ENCODE measurements around the gene SCAPER. TPM values are rescaled to one million over a fixed set of nuclear protein-coding genes. Genes with fewer than 3 reads are reported as not detected.

The SCAPER gene
- total RNA-seq, 1 donor from 2014 or later: 78.1 TPM

DNA sequence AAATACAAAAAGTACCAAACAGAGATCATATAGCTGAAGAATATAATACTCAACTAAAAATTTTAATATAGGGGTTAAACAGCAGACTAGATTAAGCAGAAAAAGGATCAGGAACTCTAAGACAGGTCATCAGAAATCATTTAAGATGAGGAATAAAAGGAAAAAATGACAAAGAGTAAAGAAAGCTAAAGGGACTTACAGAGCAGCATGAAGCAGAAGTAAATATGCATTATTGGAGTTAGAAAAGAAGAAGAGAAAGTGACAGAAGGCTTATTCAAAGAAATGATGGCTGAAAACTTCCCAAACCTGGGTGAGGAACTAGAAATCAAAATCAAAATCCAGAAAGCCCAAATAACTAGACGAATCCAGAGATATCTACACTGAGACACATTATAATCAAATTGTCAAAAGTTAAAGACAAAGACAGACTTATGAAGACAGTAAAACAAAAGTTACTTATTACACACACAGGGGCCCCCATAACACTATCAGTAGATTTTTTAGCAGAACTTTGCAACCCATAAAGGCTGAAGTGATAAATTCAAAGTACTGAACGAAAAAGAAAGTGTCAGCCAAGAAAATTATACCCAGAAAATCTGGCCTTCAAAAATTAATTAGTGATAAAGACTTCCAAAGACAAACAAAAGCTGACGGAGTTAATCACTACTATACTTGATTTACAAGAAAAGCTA, 95.6 kb downstream of the SCAPER start:
- TF ChIP-seq, protein P1, sequence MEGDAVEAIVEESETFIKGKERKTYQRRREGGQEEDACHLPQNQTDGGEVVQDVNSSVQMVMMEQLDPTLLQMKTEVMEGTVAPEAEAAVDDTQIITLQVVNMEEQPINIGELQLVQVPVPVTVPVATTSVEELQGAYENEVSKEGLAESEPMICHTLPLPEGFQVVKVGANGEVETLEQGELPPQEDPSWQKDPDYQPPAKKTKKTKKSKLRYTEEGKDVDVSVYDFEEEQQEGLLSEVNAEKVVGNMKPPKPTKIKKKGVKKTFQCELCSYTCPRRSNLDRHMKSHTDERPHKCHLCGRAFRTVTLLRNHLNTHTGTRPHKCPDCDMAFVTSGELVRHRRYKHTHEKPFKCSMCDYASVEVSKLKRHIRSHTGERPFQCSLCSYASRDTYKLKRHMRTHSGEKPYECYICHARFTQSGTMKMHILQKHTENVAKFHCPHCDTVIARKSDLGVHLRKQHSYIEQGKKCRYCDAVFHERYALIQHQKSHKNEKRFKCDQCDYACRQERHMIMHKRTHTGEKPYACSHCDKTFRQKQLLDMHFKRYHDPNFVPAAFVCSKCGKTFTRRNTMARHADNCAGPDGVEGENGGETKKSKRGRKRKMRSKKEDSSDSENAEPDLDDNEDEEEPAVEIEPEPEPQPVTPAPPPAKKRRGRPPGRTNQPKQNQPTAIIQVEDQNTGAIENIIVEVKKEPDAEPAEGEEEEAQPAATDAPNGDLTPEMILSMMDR (IDR thresholded peaks at IDR 0.05): no peak
- H3K36me3 ChIP-seq: no peaks in the 10 kb centered on the region
- H3K27ac ChIP-seq: no peak overlapping the region
- no peaks in the 10 kb centered on the region for H3K4me1 ChIP-seq
- no peaks in the 10 kb centered on the region for H3K27me3 ChIP-seq
- no peaks in the 10 kb centered on the region for H3K9me3 ChIP-seq
- no peak overlapping the region for H3K4me3 ChIP-seq
- no peak for DNase-seq (ENCODE audit: low spot score in 2 of 2)
- intact Hi-C loops (cut with DNase I): no loop called here

DNA sequence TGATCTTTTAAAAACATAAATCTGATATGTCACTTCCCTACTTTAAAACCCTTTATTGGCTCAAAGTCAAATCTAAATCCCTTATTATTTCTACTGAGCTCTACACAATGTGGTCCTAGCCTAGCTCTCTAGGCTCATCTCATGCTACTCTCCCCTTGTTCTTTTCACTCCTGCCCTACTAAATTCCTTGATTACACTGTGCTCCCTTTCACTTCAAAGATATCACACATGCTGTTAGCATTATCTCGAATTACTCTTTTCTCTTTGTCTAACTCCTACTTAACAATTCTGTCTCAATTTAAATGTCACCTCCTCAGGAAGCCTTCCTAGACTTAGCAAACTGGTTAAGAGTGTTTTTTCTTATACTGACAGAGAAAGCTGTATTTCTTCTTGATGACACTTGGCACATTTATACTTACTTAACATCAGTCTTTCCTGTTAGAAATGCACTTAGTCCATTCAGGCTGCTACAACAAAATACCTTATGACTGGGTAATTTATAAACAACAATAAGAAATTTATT, 102.0 kb downstream of the SCAPER start:
- H3K27me3 ChIP-seq: no peaks in the 10 kb centered on the region
- H3K9me3 ChIP-seq: no peaks in the 10 kb centered on the region
- TF ChIP-seq, protein P1 (IDR thresholded peaks at IDR 0.05): no peak
- H3K4me3 ChIP-seq: no peak overlapping the region
- no peak overlapping the region for H3K27ac ChIP-seq
- intact Hi-C loops (cut with DNase I): no loop called here
- no peak for DNase-seq (ENCODE audit: low spot score in 2 of 2)
- H3K36me3 ChIP-seq: peaks cover 5 to 20% of the 10 kb centered on the region in 2 donors
- no peaks in the 10 kb centered on the region for H3K4me1 ChIP-seq

DNA sequence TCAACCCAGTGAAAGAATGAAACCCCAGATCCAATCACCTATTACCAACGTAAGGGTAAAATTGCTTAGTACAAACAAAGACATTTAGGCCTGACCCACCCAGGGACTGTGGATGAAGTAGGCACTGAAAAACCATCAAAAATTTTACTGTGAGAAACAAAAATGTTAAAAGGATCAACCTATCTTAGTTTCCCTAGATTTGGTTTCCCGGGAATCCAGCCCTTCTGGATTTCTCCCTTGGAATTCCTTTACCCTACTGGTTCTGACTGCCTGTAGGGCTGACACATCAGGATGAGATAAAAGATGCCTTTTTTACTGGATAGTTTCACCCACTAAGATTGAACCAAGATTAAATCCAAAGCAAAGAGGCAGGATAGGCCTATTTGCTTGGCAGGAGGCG, 102.7 kb downstream of the SCAPER start:
- Histone ChIP-seq H3K36me3 (peaks cover 5 to 20% of the 10 kb centered on the region in 2 donors), H3K27me3 (no peaks in the 10 kb centered on the region), H3K4me3 (no peak overlapping the region), H3K27ac (no peak overlapping the region), H3K4me1 (no peaks in the 10 kb centered on the region), H3K9me3 (no peaks in the 10 kb centered on the region)
- DNase-seq (ENCODE audit: low spot score in 2 of 2): no peak
- intact Hi-C loops (cut with DNase I): no loop called here
- TF ChIP-seq, protein P1 (IDR thresholded peaks at IDR 0.05): no peak

DNA sequence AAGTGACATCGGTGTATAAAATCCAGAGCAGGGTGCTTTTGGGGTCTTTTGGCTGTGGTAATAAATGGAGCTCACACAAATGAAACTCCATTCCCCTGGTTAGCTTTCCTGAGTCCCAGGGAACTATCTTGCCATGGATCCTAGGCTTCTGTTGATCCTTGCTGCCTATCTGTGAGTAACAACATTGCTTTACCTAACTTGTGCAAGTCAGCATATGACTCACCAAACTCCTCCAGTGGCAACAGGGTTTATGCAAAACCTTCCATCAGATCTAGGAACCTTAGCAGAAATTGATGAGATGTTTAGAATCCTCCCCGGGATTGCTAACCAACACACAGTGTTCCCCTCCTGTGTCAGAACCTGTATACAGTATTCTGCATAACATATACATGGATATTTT, 105.4 kb downstream of the SCAPER start:
- Histone ChIP-seq H3K27me3 (no peaks in the 10 kb centered on the region), H3K36me3 (peaks cover 5 to 20% of the 10 kb centered on the region in 2 donors), H3K4me3 (no peak overlapping the region), H3K4me1 (no peaks in the 10 kb centered on the region), H3K27ac (no peak overlapping the region), H3K9me3 (no peaks in the 10 kb centered on the region)
- intact Hi-C loops (cut with DNase I): no loop called here
- TF ChIP-seq, protein P1 (IDR thresholded peaks at IDR 0.05): no peak
- no peak for DNase-seq (ENCODE audit: low spot score in 2 of 2)

DNA sequence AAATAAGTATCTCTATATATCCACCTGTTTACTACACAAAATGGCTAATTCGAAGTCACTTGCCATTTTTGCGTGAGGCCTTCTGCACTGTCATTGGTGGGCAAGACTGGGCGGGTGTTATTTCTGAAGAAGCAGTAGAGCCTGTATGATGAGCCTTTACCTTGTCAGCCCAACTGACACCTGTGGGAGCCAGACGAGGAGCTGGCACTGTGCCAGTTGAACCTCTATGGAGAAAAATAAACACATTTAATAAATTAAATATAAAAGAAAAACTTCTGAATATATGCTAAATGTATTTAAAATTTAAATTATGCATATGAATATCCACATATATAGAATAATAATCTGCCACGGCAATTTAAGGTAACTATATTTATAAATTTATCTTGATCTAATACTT, 109.9 kb downstream of the SCAPER start:
- Histone ChIP-seq H3K4me3 (no peak overlapping the region), H3K27ac (no peak overlapping the region), H3K9me3 (peaks cover 0 to 8% of the 10 kb centered on the region in 2 donors), H3K4me1 (no peaks in the 10 kb centered on the region), H3K36me3 (peaks cover 25 to 45% of the 10 kb centered on the region in 2 donors), H3K27me3 (no peaks in the 10 kb centered on the region)
- DNase-seq (ENCODE audit: low spot score in 2 of 2): no peak
- intact Hi-C loops (cut with DNase I): no loop called here
- TF ChIP-seq, protein P1 (IDR thresholded peaks at IDR 0.05): no peak
